Right renal cortex interstitium (tissue), 3 donors: ENCODE measurements around the gene RREB1. TPM values are rescaled to one million over a fixed set of nuclear protein-coding genes. Genes with fewer than 3 reads are reported as not detected.

Experiments
- DNase-seq, 3 donors: peaks; one replicate each; pipeline ENCODE4 v3.0.0-alpha.2; 2013; ENCODE audit warnings: low read depth in 3 of 3, low spot score in 2 of 3
- polyA plus RNA-seq, 3 donors: library from polyadenylated mRNA; unstranded; fragments of 120-200 nt; gene quantifications; one replicate each; pipeline ENCODE4 v1.2.1, GENCODE V29; 2013; ENCODE audit not compliant: insufficient read length in 3 of 3

RREB1 gene
- polyA plus RNA-seq, 3 donors: 17.5 to 19.8 (median 19.3) TPM

- no peak for DNase-seq
Measured at GRCh38 chr6:7282097-7282906, 174.5 kb downstream of the RREB1 start.

- no peak for DNase-seq
Measured at GRCh38 chr6:7283676-7284075, 175.9 kb downstream of the RREB1 start.

- DNase-seq: no peak
Measured at GRCh38 chr6:7285416-7285815, 177.7 kb downstream of the RREB1 start.

GRCh38 chr6:7290079-7290478, 182.3 kb downstream of the RREB1 start:
- no peak for DNase-seq

- no peak for DNase-seq
Measured at GRCh38 chr6:7292596-7293255, 185.0 kb downstream of the RREB1 start.

- no peak for DNase-seq
Measured at GRCh38 chr6:7295916-7296315, 188.2 kb downstream of the RREB1 start.

- DNase-seq: no peak
Measured at GRCh38 chr6:7296602-7297001, 188.8 kb downstream of the RREB1 start.

GRCh38 chr6:7298113-7298512, 190.4 kb downstream of the RREB1 start:
- DNase-seq: no peak

GRCh38 chr6:7300926-7301325, 193.2 kb downstream of the RREB1 start:
- DNase-seq: no peak

Other genes with a start within 250 kb of the RREB1 start
- 100 to 1,000 TPM; 129 to 141 (median 141) TPM for gene SSR1, start 205.2 kb downstream of the RREB1 start, polyA plus RNA-seq